Stimulated activated CD4-positive, alpha-beta T cell treated with anti-CD3 and anti-CD28 coated beads, TNF-alpha, amount 100 ng/mL, for 48 hours (primary cell): ENCODE measurements around the gene PTPRM.
"Not testable (repeated sequence)": the region's sequence is repeated elsewhere in the genome, so short reads cannot be mapped to it uniquely, and the experiment has no call there.

Experiments used
- DNase-seq, 3 donors: peaks; one replicate each; pipeline ENCODE4 v3.0.0-alpha.2; 2020; ENCODE audit warnings: low read depth in 3 of 3

The PTPRM gene

GRCh38 chr18:8049147-8049546 lies 482.0 kb downstream of the PTPRM start:
- no peak for DNase-seq

- no peak for DNase-seq
Observed at GRCh38 chr18:8050616-8051329, 483.7 kb downstream of the PTPRM start.

GRCh38 chr18:8051453-8051852 lies 484.3 kb downstream of the PTPRM start:
- DNase-seq, result no peak

GRCh38 chr18:8052237-8052701 lies 485.2 kb downstream of the PTPRM start:
- DNase-seq, result no peak

GRCh38 chr18:8056723-8057122 lies 489.6 kb downstream of the PTPRM start:
- DNase-seq, result no peak

GRCh38 chr18:8063152-8063551 lies 496.0 kb downstream of the PTPRM start:
- DNase-seq, result not testable (repeated sequence)

- DNase-seq, result no peak
Observed at GRCh38 chr18:8063733-8064132, 496.6 kb downstream of the PTPRM start.

GRCh38 chr18:8065284-8065683 lies 498.2 kb downstream of the PTPRM start:
- no peak for DNase-seq

- no peak for DNase-seq
Observed at GRCh38 chr18:8065773-8066172, 498.7 kb downstream of the PTPRM start.

GRCh38 chr18:8069708-8070107 lies 502.6 kb downstream of the PTPRM start:
- no peak for DNase-seq

GRCh38 chr18:8073167-8073566 lies 506.1 kb downstream of the PTPRM start:
- no peak for DNase-seq

GRCh38 chr18:8080092-8080491 lies 513.0 kb downstream of the PTPRM start:
- no peak for DNase-seq

- DNase-seq, result no peak
Observed at GRCh38 chr18:8081267-8081666, 514.2 kb downstream of the PTPRM start.

- no peak for DNase-seq
Observed at GRCh38 chr18:8081872-8082553, 514.9 kb downstream of the PTPRM start.

- no peak for DNase-seq
Observed at GRCh38 chr18:8084160-8084559, 517.0 kb downstream of the PTPRM start.

GRCh38 chr18:8088626-8089025 lies 521.5 kb downstream of the PTPRM start:
- DNase-seq, result no peak

- no peak for DNase-seq
Observed at GRCh38 chr18:8091035-8091434, 523.9 kb downstream of the PTPRM start.

GRCh38 chr18:8095947-8096570 lies 528.9 kb downstream of the PTPRM start:
- DNase-seq, result no peak

GRCh38 chr18:8097399-8097798 lies 530.3 kb downstream of the PTPRM start:
- DNase-seq, result no peak

GRCh38 chr18:8097927-8098326 lies 530.8 kb downstream of the PTPRM start:
- DNase-seq, result no peak

GRCh38 chr18:8106603-8107002 lies 539.5 kb downstream of the PTPRM start:
- DNase-seq, result no peak

- DNase-seq, result no peak
Observed at GRCh38 chr18:8107426-8107825, 540.3 kb downstream of the PTPRM start.

GRCh38 chr18:8114480-8114879 lies 547.4 kb downstream of the PTPRM start:
- no peak for DNase-seq
